ENCODE results near the gene TMEM92.
"Not testable (repeated sequence)": the region's sequence is repeated elsewhere in the genome, so short reads cannot be mapped to it uniquely, and the experiment has no call there.

Gene TMEM92

GRCh38 chr17:50276588-50277356, 2.5 kb downstream of the TMEM92 start:
- DNase-seq: no peak

GRCh38 chr17:50277357-50277754, 3.1 kb downstream of the TMEM92 start:
- DNase-seq: no peak

GRCh38 chr17:50278526-50279180, 4.4 kb downstream of the TMEM92 start:
- no peak for DNase-seq

- DNase-seq: no peak
These were observed 4.9 kb downstream of the TMEM92 start for GRCh38 chr17:50279181-50279526.

- DNase-seq: no peak
These were observed 5.4 kb downstream of the TMEM92 start for GRCh38 chr17:50279639-50280038.

- DNase-seq: no peak
These were observed 5.8 kb downstream of the TMEM92 start for GRCh38 chr17:50280068-50280467.

GRCh38 chr17:50280801-50281441, 6.7 kb downstream of the TMEM92 start:
- no peak for DNase-seq

- DNase-seq: no peak
These were observed 7.6 kb downstream of the TMEM92 start for GRCh38 chr17:50281739-50282401.

- DNase-seq: no peak
These were observed 9.0 kb downstream of the TMEM92 start for GRCh38 chr17:50283246-50283645.

- no peak for DNase-seq
These were observed 9.4 kb downstream of the TMEM92 start for GRCh38 chr17:50283714-50284113.

GRCh38 chr17:50285941-50286340, 11.7 kb downstream of the TMEM92 start:
- DNase-seq: no peak

GRCh38 chr17:50287302-50287701, 13.0 kb downstream of the TMEM92 start:
- DNase-seq: not testable (repeated sequence)

- DNase-seq: peak; percentile 88
These were observed 14.0 kb downstream of the TMEM92 start for GRCh38 chr17:50288306-50288705.

GRCh38 chr17:50289278-50289677, 15.0 kb downstream of the TMEM92 start:
- no peak for DNase-seq

- DNase-seq: no peak
These were observed 15.9 kb downstream of the TMEM92 start for GRCh38 chr17:50289991-50290702.

- DNase-seq: no peak
These were observed 16.7 kb downstream of the TMEM92 start for GRCh38 chr17:50290933-50291332.

- DNase-seq: no peak
These were observed 18.2 kb downstream of the TMEM92 start for GRCh38 chr17:50292465-50292864.

GRCh38 chr17:50295021-50295420, 20.8 kb downstream of the TMEM92 start:
- DNase-seq: no peak

GRCh38 chr17:50297407-50297865, 23.2 kb downstream of the TMEM92 start:
- DNase-seq: no peak

GRCh38 chr17:50298018-50298417, 23.8 kb downstream of the TMEM92 start:
- no peak for DNase-seq

GRCh38 chr17:50299776-50300175, 25.5 kb downstream of the TMEM92 start:
- no peak for DNase-seq

GRCh38 chr17:50300824-50301223, 26.6 kb downstream of the TMEM92 start:
- not testable (repeated sequence) for DNase-seq

Data from NCI-H524 treated with DMSO at 0.1 percent for 48 hours (cell line).